HEK293 (cell line): ENCODE results near the gene AKAP6.

Experiments used
- EGR2 ChIP-seq: fragments of 450-650 bp; formaldehyde crosslinking; IDR thresholded peaks from 2 replicates; pipeline ENCODE4 v1.5.1; 2016; ENCODE audit warnings: low read depth, missing biosample characterization, missing genetic modification characterization
- GFI1B ChIP-seq: fragments of 450-650 bp; formaldehyde crosslinking; IDR thresholded peaks from 2 replicates; pipeline ENCODE4 v1.5.1; 2016; ENCODE audit warnings: missing biosample characterization, missing genetic modification characterization
- GLI4 ChIP-seq: fragments of 450-650 bp; formaldehyde crosslinking; IDR thresholded peaks from 2 replicates; pipeline ENCODE4 v1.5.1; 2016; ENCODE audit warnings: missing biosample characterization, missing genetic modification characterization
- PATZ1 ChIP-seq: fragments of 450-650 bp; formaldehyde crosslinking; IDR thresholded peaks from 2 replicates; pipeline ENCODE4 v1.5.1; 2016; ENCODE audit warnings: missing biosample characterization, missing genetic modification characterization
- RBAK ChIP-seq: fragments of 450-650 bp; formaldehyde crosslinking; IDR thresholded peaks from 2 replicates; pipeline ENCODE4 v1.5.1; 2016; ENCODE audit warnings: missing biosample characterization, missing genetic modification characterization
- SALL2 ChIP-seq: fragments of 450-650 bp; formaldehyde crosslinking; IDR thresholded peaks from 2 replicates; pipeline ENCODE4 v1.5.0; 2017; ENCODE audit warnings: missing biosample characterization, mild to moderate bottlenecking, missing genetic modification characterization, borderline replicate concordance
- SCRT1 ChIP-seq: fragments of 450-650 bp; formaldehyde crosslinking; IDR thresholded peaks from 2 replicates; pipeline ENCODE4 v1.5.1; 2016; ENCODE audit warnings: missing biosample characterization, missing genetic modification characterization, borderline replicate concordance
- SETDB1 ChIP-seq: IDR thresholded peaks from one replicate; pipeline ENCODE4 v1.6.1; 2017; ENCODE audit warnings: mild to moderate bottlenecking, low read length, moderate library complexity, mixed read lengths; ENCODE audit not compliant: insufficient read length
- SP2 ChIP-seq: fragments of 450-650 bp; formaldehyde crosslinking; IDR thresholded peaks from 2 replicates; pipeline ENCODE4 v1.5.1; 2016; ENCODE audit warnings: missing biosample characterization, missing genetic modification characterization
- TRIM28 ChIP-seq: IDR thresholded peaks from 2 replicates; pipeline ENCODE4 v1.6.1; 2011; ENCODE audit warnings: low read length, control low read depth, borderline replicate concordance
- ZEB2 ChIP-seq: fragments of 450-650 bp; formaldehyde crosslinking; IDR thresholded peaks from 2 replicates; pipeline ENCODE4 v1.5.1; 2016; ENCODE audit warnings: missing biosample characterization, missing genetic modification characterization
- ZFHX2 ChIP-seq: fragments of 450-650 bp; formaldehyde crosslinking; conservative IDR thresholded peaks from 2 replicates; pipeline ENCODE4 v1.5.1; 2016; ENCODE audit warnings: missing biosample characterization, missing genetic modification characterization
- ZFP3 ChIP-seq: fragments of 450-650 bp; formaldehyde crosslinking; IDR thresholded peaks from 2 replicates; pipeline ENCODE4 v1.5.1; 2016; ENCODE audit warnings: low read depth, missing biosample characterization, missing genetic modification characterization
- ZFP41 ChIP-seq: fragments of 450-650 bp; formaldehyde crosslinking; IDR thresholded peaks from 2 replicates; pipeline ENCODE4 v1.5.1; 2016; ENCODE audit warnings: missing biosample characterization, missing genetic modification characterization, borderline replicate concordance
- ZFP69B ChIP-seq: fragments of 450-650 bp; formaldehyde crosslinking; IDR thresholded peaks from 2 replicates; pipeline ENCODE4 v1.5.1; 2016; ENCODE audit warnings: missing biosample characterization, missing genetic modification characterization
- ZNF155 ChIP-seq: fragments of 450-650 bp; formaldehyde crosslinking; IDR thresholded peaks from 2 replicates; pipeline ENCODE4 v1.5.1; 2016; ENCODE audit warnings: missing biosample characterization, missing genetic modification characterization
- ZNF157 ChIP-seq: fragments of 450-650 bp; formaldehyde crosslinking; IDR thresholded peaks from 2 replicates; pipeline ENCODE4 v1.5.1; 2016; ENCODE audit warnings: missing biosample characterization, missing genetic modification characterization
- ZNF16 ChIP-seq: fragments of 450-650 bp; formaldehyde crosslinking; IDR thresholded peaks from 2 replicates; pipeline ENCODE4 v1.5.1; 2016; ENCODE audit warnings: low read depth, missing biosample characterization, missing genetic modification characterization
- ZNF169 ChIP-seq: fragments of 450-650 bp; formaldehyde crosslinking; IDR thresholded peaks from 2 replicates; pipeline ENCODE4 v1.5.1; 2016; ENCODE audit warnings: missing biosample characterization, missing genetic modification characterization
- ZNF175 ChIP-seq: fragments of 450-650 bp; formaldehyde crosslinking; IDR thresholded peaks from 2 replicates; pipeline ENCODE4 v1.5.1; 2016; ENCODE audit warnings: missing biosample characterization, missing genetic modification characterization
- ZNF24 ChIP-seq: fragments of 450-650 bp; formaldehyde crosslinking; IDR thresholded peaks from 2 replicates; pipeline ENCODE4 v1.5.1; 2016; ENCODE audit warnings: missing biosample characterization, missing genetic modification characterization
- ZNF311 ChIP-seq: fragments of 450-650 bp; formaldehyde crosslinking; IDR thresholded peaks from 2 replicates; pipeline ENCODE4 v1.5.1; 2017; ENCODE audit warnings: missing biosample characterization, missing genetic modification characterization, borderline replicate concordance
- ZNF341 ChIP-seq: fragments of 450-650 bp; formaldehyde crosslinking; IDR thresholded peaks from 2 replicates; pipeline ENCODE4; 2016; ENCODE audit warnings: low read depth, missing biosample characterization, missing genetic modification characterization
- ZNF391 ChIP-seq: fragments of 450-650 bp; formaldehyde crosslinking; IDR thresholded peaks from 2 replicates; pipeline ENCODE4 v1.5.1; 2016; ENCODE audit warnings: low read depth, missing biosample characterization, missing genetic modification characterization, borderline replicate concordance
- ZNF394 ChIP-seq: fragments of 450-650 bp; formaldehyde crosslinking; IDR thresholded peaks from 2 replicates; pipeline ENCODE4 v1.5.1; 2016; ENCODE audit warnings: missing biosample characterization, missing genetic modification characterization, mild to moderate bottlenecking, moderate library complexity, borderline replicate concordance
- ZNF426 ChIP-seq: fragments of 450-650 bp; formaldehyde crosslinking; IDR thresholded peaks from 2 replicates; pipeline ENCODE4 v1.5.1; 2017; ENCODE audit warnings: missing biosample characterization, missing genetic modification characterization, mild to moderate bottlenecking, inconsistent platforms, moderate library complexity
- ZNF473 ChIP-seq: fragments of 450-650 bp; formaldehyde crosslinking; IDR thresholded peaks from 2 replicates; pipeline ENCODE4 v1.5.1; 2017; ENCODE audit warnings: missing biosample characterization, missing genetic modification characterization
- ZNF555 ChIP-seq: fragments of 450-650 bp; formaldehyde crosslinking; conservative IDR thresholded peaks from 2 replicates; pipeline ENCODE4 v1.5.1; 2017; ENCODE audit warnings: missing biosample characterization, mild to moderate bottlenecking, missing genetic modification characterization, inconsistent platforms
- ZNF560 ChIP-seq: fragments of 450-650 bp; formaldehyde crosslinking; IDR thresholded peaks from 2 replicates; pipeline ENCODE4 v1.5.1; 2017; ENCODE audit warnings: missing biosample characterization, missing genetic modification characterization, borderline replicate concordance
- ZNF571 ChIP-seq: fragments of 450-650 bp; formaldehyde crosslinking; IDR thresholded peaks from 2 replicates; pipeline ENCODE4 v1.5.0; 2017; ENCODE audit warnings: missing biosample characterization, missing genetic modification characterization
- ZNF664 ChIP-seq: fragments of 450-650 bp; formaldehyde crosslinking; IDR thresholded peaks from 2 replicates; pipeline ENCODE4 v1.5.1; 2016; ENCODE audit warnings: missing biosample characterization, missing genetic modification characterization
- ZNF692 ChIP-seq: fragments of 450-650 bp; formaldehyde crosslinking; IDR thresholded peaks from 2 replicates; pipeline ENCODE4 v1.5.1; 2016; ENCODE audit warnings: missing biosample characterization, missing genetic modification characterization
- ZSCAN23 ChIP-seq: fragments of 450-650 bp; formaldehyde crosslinking; IDR thresholded peaks from 2 replicates; pipeline ENCODE4 v1.5.1; 2016; ENCODE audit warnings: missing biosample characterization, missing genetic modification characterization
- ZXDB ChIP-seq: fragments of 450-650 bp; formaldehyde crosslinking; IDR thresholded peaks from 2 replicates; pipeline ENCODE4 v1.5.1; 2016; ENCODE audit warnings: missing biosample characterization, missing genetic modification characterization
- TF ChIP-seq, protein P1 (sequence below): fragments of 450-650 bp; formaldehyde crosslinking; IDR thresholded peaks from 2 replicates; pipeline ENCODE4 v1.5.1; 2016; ENCODE audit warnings: missing biosample characterization, missing genetic modification characterization
- TF ChIP-seq, protein P2 (sequence below): fragments of 450-650 bp; formaldehyde crosslinking; IDR thresholded peaks from 2 replicates; pipeline ENCODE4 v1.5.1; 2016; ENCODE audit warnings: missing biosample characterization, missing genetic modification characterization

Gene AKAP6

DNA sequence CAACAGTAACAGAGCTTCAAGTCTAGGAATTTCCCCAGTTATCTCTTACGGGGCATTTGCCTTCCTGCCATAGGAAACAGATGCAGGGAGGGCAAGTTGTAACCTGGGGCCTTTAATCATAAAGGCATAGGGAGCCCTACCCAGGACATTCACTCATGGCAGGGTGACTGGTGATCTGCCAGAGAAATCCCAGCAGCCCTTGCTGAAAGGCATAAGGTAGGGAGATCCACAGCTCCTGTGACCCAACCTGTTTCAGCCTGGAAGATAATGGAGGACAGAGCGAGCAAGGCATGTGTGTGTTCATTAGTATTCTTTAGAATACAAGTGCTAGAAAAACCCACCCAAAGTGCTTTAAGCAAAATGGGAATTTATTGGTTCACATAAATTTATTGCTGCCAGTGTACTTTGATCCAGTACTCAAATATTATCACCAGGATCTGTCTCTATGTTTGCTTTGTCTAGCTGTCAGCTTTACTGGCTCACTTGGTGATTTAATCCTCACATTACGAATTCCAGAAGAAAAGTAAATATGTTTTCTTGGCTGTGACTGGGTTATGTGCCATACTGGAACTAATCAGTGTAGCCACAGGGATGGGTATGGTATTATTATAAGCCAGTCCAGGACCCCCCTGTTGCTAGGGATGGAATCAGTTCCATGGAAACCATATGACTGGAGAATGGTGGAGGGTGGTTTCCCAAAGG is 21.1 kb upstream of the AKAP6 start (continued):
- TF ChIP-seq ZNF16 (tag by site-specific recombination) (no peak), ZFP41 (no peak), SETDB1 (no peak), ZNF664 (tag by site-specific recombination) (no peak), ZFHX2 (no peak), ZNF175 (tag by site-specific recombination) (no peak), GLI4 (tag by site-specific recombination) (no peak), ZNF157 (tag by site-specific recombination) (no peak), RBAK (no peak), ZNF24 (tag by site-specific recombination) (no peak), ZEB2 (tag by site-specific recombination) (peak; percentile 85), ZXDB (tag by site-specific recombination) (peak; percentile 74; the same call in 1 of the 2 replicates), ZSCAN23 (no peak), ZNF571 (tag by site-specific recombination) (no peak), SP2 (tag by site-specific recombination) (no peak), ZNF692 (tag by site-specific recombination) (no peak), ZNF555 (tag by site-specific recombination) (no peak), ZNF169 (tag by site-specific recombination) (no peak), SALL2 (tag by site-specific recombination) (no peak), SCRT1 (tag by site-specific recombination) (peak; percentile 78; the same call in 1 of the 2 replicates), ZNF560 (tag by site-specific recombination) (no peak), ZNF311 (tag by site-specific recombination) (no peak), GFI1B (tag by site-specific recombination) (no peak), ZNF341 (0 out of 2 replicates have a peak, but pooled peaks have one; percentile 33), EGR2 (tag by site-specific recombination) (no peak), ZNF391 (tag by site-specific recombination) (no peak), PATZ1 (peak; percentile 45; the same call in 1 of the 2 replicates), ZNF394 (tag by site-specific recombination) (no peak), ZNF473 (no peak), ZNF426 (no peak), ZNF155 (tag by site-specific recombination) (no peak), TRIM28 (no peak), ZFP69B (no peak), ZFP3 (no peak)
- TF ChIP-seq, protein P1, sequence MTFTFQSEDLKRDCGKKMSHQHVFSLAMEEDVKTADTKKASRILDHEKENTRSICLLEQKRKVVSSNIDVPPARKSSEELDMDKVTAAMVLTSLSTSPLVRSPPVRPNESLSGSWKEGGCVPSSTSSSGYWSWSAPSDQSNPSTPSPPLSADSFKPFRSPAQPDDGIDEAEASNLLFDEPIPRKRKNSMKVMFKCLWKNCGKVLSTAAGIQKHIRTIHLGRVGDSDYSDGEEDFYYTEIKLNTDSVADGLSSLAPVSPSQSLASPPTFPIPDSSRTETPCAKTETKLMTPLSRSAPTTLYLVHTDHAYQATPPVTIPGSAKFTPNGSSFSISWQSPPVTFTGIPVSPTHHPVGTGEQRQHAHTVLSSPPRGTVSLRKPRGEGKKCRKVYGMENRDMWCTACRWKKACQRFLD (tag by site-specific recombination) = no peak
- TF ChIP-seq, protein P2, sequence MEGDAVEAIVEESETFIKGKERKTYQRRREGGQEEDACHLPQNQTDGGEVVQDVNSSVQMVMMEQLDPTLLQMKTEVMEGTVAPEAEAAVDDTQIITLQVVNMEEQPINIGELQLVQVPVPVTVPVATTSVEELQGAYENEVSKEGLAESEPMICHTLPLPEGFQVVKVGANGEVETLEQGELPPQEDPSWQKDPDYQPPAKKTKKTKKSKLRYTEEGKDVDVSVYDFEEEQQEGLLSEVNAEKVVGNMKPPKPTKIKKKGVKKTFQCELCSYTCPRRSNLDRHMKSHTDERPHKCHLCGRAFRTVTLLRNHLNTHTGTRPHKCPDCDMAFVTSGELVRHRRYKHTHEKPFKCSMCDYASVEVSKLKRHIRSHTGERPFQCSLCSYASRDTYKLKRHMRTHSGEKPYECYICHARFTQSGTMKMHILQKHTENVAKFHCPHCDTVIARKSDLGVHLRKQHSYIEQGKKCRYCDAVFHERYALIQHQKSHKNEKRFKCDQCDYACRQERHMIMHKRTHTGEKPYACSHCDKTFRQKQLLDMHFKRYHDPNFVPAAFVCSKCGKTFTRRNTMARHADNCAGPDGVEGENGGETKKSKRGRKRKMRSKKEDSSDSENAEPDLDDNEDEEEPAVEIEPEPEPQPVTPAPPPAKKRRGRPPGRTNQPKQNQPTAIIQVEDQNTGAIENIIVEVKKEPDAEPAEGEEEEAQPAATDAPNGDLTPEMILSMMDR (tag by site-specific recombination) = no peak
